Peyer's patch (tissue), 4 donors: ENCODE data around the gene WDR35.
"Not testable (repeated sequence)": the region's sequence is repeated elsewhere in the genome, so short reads cannot be mapped to it uniquely, and the experiment has no call there.

Experiments
- POLR2A ChIP-seq, 2 donors: fragments of 450-650 bp; IDR thresholded peaks; one replicate each; pipeline ENCODE4 v1.5.1; 2017; ENCODE audit warnings: antibody characterized with exemption in 2 of 2, mild to moderate bottlenecking in 2 of 2, moderate library complexity in 2 of 2
- TF ChIP-seq, protein P1 (sequence below), 6 experiments: fragments of 450-650 bp in 4 of 6; fragments of 200-600 bp in 2 of 6; sonication (generic) in 1 of 6; IDR thresholded peaks; one replicate each; pipeline ENCODE4 v1.5.1; 2017 to 2019; ENCODE audit warnings: antibody characterized with exemption in 6 of 6, mild to moderate bottlenecking in 3 of 6, moderate library complexity in 1 of 6

DNA sequence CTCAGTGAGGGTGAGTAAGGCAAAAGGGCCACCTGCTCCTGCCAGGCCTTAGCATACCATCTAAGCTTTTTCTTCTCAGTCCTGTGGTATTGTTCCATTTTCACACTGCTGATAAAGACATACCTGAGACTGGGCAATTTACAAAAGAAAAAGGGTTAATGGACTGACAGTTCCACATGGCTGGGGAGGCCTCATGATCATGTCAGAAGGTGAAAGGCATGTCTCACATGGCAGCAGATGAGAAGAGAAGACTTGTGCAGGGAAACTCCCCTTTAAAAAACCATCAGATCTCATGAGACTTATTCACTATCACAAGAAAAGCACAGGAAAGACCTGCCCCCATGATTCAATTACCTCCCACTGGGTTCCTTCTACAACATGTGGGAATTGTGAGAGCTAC is 109.7 kb downstream of the WDR35 start:
- TF ChIP-seq, protein P1, sequence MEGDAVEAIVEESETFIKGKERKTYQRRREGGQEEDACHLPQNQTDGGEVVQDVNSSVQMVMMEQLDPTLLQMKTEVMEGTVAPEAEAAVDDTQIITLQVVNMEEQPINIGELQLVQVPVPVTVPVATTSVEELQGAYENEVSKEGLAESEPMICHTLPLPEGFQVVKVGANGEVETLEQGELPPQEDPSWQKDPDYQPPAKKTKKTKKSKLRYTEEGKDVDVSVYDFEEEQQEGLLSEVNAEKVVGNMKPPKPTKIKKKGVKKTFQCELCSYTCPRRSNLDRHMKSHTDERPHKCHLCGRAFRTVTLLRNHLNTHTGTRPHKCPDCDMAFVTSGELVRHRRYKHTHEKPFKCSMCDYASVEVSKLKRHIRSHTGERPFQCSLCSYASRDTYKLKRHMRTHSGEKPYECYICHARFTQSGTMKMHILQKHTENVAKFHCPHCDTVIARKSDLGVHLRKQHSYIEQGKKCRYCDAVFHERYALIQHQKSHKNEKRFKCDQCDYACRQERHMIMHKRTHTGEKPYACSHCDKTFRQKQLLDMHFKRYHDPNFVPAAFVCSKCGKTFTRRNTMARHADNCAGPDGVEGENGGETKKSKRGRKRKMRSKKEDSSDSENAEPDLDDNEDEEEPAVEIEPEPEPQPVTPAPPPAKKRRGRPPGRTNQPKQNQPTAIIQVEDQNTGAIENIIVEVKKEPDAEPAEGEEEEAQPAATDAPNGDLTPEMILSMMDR (IDR thresholded peaks at IDR 0.05): not testable (repeated sequence)
- TF ChIP-seq POLR2A (IDR thresholded peaks at IDR 0.05): not testable (repeated sequence)
